GM18873 (cell line): ENCODE data around the gene HSD17B12.
"Not testable (repeated sequence)": the region's sequence is repeated elsewhere in the genome, so short reads cannot be mapped to it uniquely, and the experiment has no call there.

ENCODE experiments used
- ATAC-seq: cut with Tn5 transposase; IDR thresholded peaks from one replicate; pipeline ENCODE4 v1.9.1; 2021; ENCODE audit warnings: mild to moderate bottlenecking, moderate library complexity, moderate number of reproducible peaks; ENCODE audit not compliant: unreplicated experiment, low FRiP score

HSD17B12 gene

GRCh38 chr11:43680521-43681400 is at the start of gene HSD17B12:
Gene HSD17B12, plus strand, starts transcription at chr11:43680738. Its CDS starts 90 bp downstream, at chr11:43680828.
- ATAC-seq: peak; percentile 97

GRCh38 chr11:43631732-43632131 is 48.8 kb upstream of the HSD17B12 start:
- no peak for ATAC-seq

GRCh38 chr11:43632181-43632580 is 48.4 kb upstream of the HSD17B12 start:
- no peak for ATAC-seq

GRCh38 chr11:43638717-43639116 is 41.8 kb upstream of the HSD17B12 start:
- ATAC-seq: no peak

- ATAC-seq: no peak
Measured at GRCh38 chr11:43639224-43639623, 41.3 kb upstream of the HSD17B12 start.

- ATAC-seq: no peak
Measured at GRCh38 chr11:43639920-43640319, 40.6 kb upstream of the HSD17B12 start.

GRCh38 chr11:43643898-43644620 is 36.5 kb upstream of the HSD17B12 start:
- peak; percentile 97 for ATAC-seq

- no peak for ATAC-seq
Measured at GRCh38 chr11:43644621-43645299, 35.8 kb upstream of the HSD17B12 start.

- no peak for ATAC-seq
Measured at GRCh38 chr11:43646767-43647166, 33.8 kb upstream of the HSD17B12 start.

- ATAC-seq: no peak
Measured at GRCh38 chr11:43648888-43649287, 31.6 kb upstream of the HSD17B12 start.

GRCh38 chr11:43649501-43649900 is 31.0 kb upstream of the HSD17B12 start:
- ATAC-seq: no peak

GRCh38 chr11:43649921-43650320 is 30.6 kb upstream of the HSD17B12 start:
- no peak for ATAC-seq

- not testable (repeated sequence) for ATAC-seq
Measured at GRCh38 chr11:43663018-43663417, 17.5 kb upstream of the HSD17B12 start.

GRCh38 chr11:43664295-43664694 is 16.2 kb upstream of the HSD17B12 start:
- no peak for ATAC-seq

- not testable (repeated sequence) for ATAC-seq
Measured at GRCh38 chr11:43671284-43671683, 9.3 kb upstream of the HSD17B12 start.

- ATAC-seq: no peak
Measured at GRCh38 chr11:43674560-43674959, 6.0 kb upstream of the HSD17B12 start.

- no peak for ATAC-seq
Measured at GRCh38 chr11:43676933-43677332, 3.6 kb upstream of the HSD17B12 start.

GRCh38 chr11:43681401-43681942 is 934 bp downstream of the HSD17B12 start:
- no peak for ATAC-seq

- ATAC-seq: not testable (repeated sequence)
Measured at GRCh38 chr11:43682081-43682480, 1.5 kb downstream of the HSD17B12 start.

GRCh38 chr11:43685440-43685839 is 4.9 kb downstream of the HSD17B12 start:
- no peak for ATAC-seq

- ATAC-seq: no peak
Measured at GRCh38 chr11:43686207-43686606, 5.7 kb downstream of the HSD17B12 start.
